Hepatocyte (in vitro differentiated cells): ENCODE results near the gene CHKA. TPM values are rescaled to one million over a fixed set of nuclear protein-coding genes. Genes with fewer than 3 reads are reported as not detected.

ENCODE experiments used
- DNase-seq: peaks from one replicate; pipeline ENCODE4 v3.0.0-alpha.2; 2016; ENCODE audit warnings: low spot score
- H2AFZ ChIP-seq: fragments of 200-600 bp; sonication (generic); 2 replicates; pipeline ENCODE4 v1.6.0; 2016; ENCODE audit warnings: antibody characterized with exemption, mild to moderate bottlenecking
- H3K27ac ChIP-seq: fragments of 200-600 bp; sonication (generic); 2 replicates; pipeline ENCODE4 v1.5.1; 2016; ENCODE audit warnings: mild to moderate bottlenecking
- H3K27me3 ChIP-seq: fragments of 200-600 bp; sonication (generic); 2 replicates; pipeline ENCODE4 v1.6.1; 2016
- H3K36me3 ChIP-seq: fragments of 200-600 bp; sonication (generic); replicated peaks from 2 replicates; pipeline ENCODE4 v1.5.1; 2016; ENCODE audit warnings: low read depth; ENCODE audit not compliant: insufficient read depth
- H3K4me1 ChIP-seq: fragments of 200-600 bp; sonication (generic); 2 replicates; pipeline ENCODE4 v1.5.1; 2016; ENCODE audit warnings: mild to moderate bottlenecking, moderate library complexity; ENCODE audit not compliant: insufficient read depth
- H3K4me2 ChIP-seq: fragments of 200-600 bp; sonication (generic); 2 replicates; pipeline ENCODE4 v1.6.0; 2016
- H3K4me3 ChIP-seq: fragments of 200-600 bp; sonication (generic); 2 replicates; pipeline ENCODE4 v1.5.1; 2016; ENCODE audit warnings: mild to moderate bottlenecking
- H3K79me2 ChIP-seq: fragments of 200-600 bp; sonication (generic); 2 replicates; pipeline ENCODE4 v1.6.0; 2017; ENCODE audit warnings: mild to moderate bottlenecking
- H3K9me2 ChIP-seq: fragments of 200-600 bp; sonication (generic); replicated peaks from 2 replicates; pipeline ENCODE4 v1.6.0; 2017; ENCODE audit warnings: mild to moderate bottlenecking; ENCODE audit not compliant: insufficient read depth
- H3K9me3 ChIP-seq: fragments of 200-600 bp; sonication (generic); 2 replicates; pipeline ENCODE4 v1.5.1; 2016; ENCODE audit warnings: low read depth, mild to moderate bottlenecking
- H4K20me1 ChIP-seq: fragments of 200-600 bp; sonication (generic); 2 replicates; pipeline ENCODE4 v1.6.0; 2016; ENCODE audit warnings: mild to moderate bottlenecking; ENCODE audit not compliant: insufficient read depth, poor library complexity, severe bottlenecking
- CTCF ChIP-seq: fragments of 200-600 bp; sonication (generic); IDR thresholded peaks from 2 replicates; pipeline ENCODE4 v1.5.1; 2016; ENCODE audit warnings: antibody characterized with exemption, mild to moderate bottlenecking; ENCODE audit not compliant: poor library complexity
- EZH2 ChIP-seq: fragments of 200-600 bp; sonication (generic); IDR thresholded peaks from 2 replicates; pipeline ENCODE4 v1.6.1; 2016; ENCODE audit warnings: antibody characterized with exemption, mild to moderate bottlenecking, borderline replicate concordance
- EZH2phosphoT487 ChIP-seq: fragments of 200-600 bp; sonication (generic); IDR thresholded peaks from one replicate; pipeline ENCODE4 v1.6.1; 2018; ENCODE audit warnings: antibody characterized with exemption, mild to moderate bottlenecking, low read depth, moderate library complexity; ENCODE audit not compliant: unreplicated experiment, severe bottlenecking
- WGBS: methylation state at CpG from one replicate; pipeline ENCODE4 v1.1.6; 2016; ENCODE audit warnings: low lambda C conversion rate; ENCODE audit errors: missing lambda C conversion rate; 5-methylcytosine and 5-hydroxymethylcytosine counted together
- microRNA-seq: library from miRNA; unstranded; fragments of <30 nt; microRNA quantifications from one replicate; pipeline ENCODE4, GENCODE V29; 2017
- polyA plus RNA-seq: library from polyadenylated mRNA; unstranded; fragments of >200 nt; fragmentation: Nextera tagmentation; extraction: Ambion mirVana; gene quantifications from 2 replicates; pipeline ENCODE4 v1.2.1, GENCODE V29; 2016
- small RNA-seq: library from RNA; depleted of rRNA; stranded (forward); fragments of <200 nt; gene quantifications from one replicate; pipeline ENCODE3, GENCODE V24; 2014
- total RNA-seq: library from RNA; depleted of rRNA; stranded (reverse); fragments of >200 nt; gene quantifications from 2 replicates; pipeline ENCODE4 v1.2.3, GENCODE V29; 2014

CHKA gene
- total and polyA plus RNA-seq, 2 experiments from 2014 or later: 70.0 to 117 TPM

GRCh38 chr11:68003846-68004550 is 117.2 kb downstream of the CHKA start, which contains the start of gene UNC93B1:
TSS of gene UNC93B1 (minus strand) at chr11:68004097. CDS start at chr11:68004043, 54 bp downstream.
- Histone ChIP-seq H3K9me2 (no peaks in the 10 kb centered on the region), H3K36me3 (no peaks in the 10 kb centered on the region), H4K20me1 (no peaks in the 10 kb centered on the region), H3K4me2 (peak within 1 kb of the TSS; percentile 99), H2AFZ (peak within 1 kb of the TSS; percentile 63), H3K27ac (no peak within 1 kb of the TSS), H3K27me3 (no peaks in the 10 kb centered on the region), H3K9me3 (no peaks in the 10 kb centered on the region), H3K4me3 (peak within 1 kb of the TSS; percentile 72), H3K4me1 (peaks cover under 1% of the 10 kb centered on the region), H3K79me2 (no peaks in the 10 kb centered on the region)
- DNase-seq: peak; percentile 88
- 23% methylated on average over 18 of the region's 64 CpGs for WGBS
- TF ChIP-seq EZH2 (no peak), CTCF (no peak), EZH2phosphoT487 (no peak)

- DNase-seq: peak; percentile 58
- no peaks in the 10 kb centered on the region for H3K36me3 ChIP-seq
- no peaks in the 10 kb centered on the region for H3K4me1 ChIP-seq
- H3K79me2 ChIP-seq: no peaks in the 10 kb centered on the region
- H3K9me3 ChIP-seq: no peaks in the 10 kb centered on the region
- no peak for TF ChIP-seq EZH2
- TF ChIP-seq EZH2phosphoT487: no peak
- TF ChIP-seq CTCF: no peak
- H4K20me1 ChIP-seq: no peaks in the 10 kb centered on the region
- peak overlapping the region; percentile 72 for H3K4me3 ChIP-seq
- no peaks in the 10 kb centered on the region for H3K9me2 ChIP-seq
- peak overlapping the region; percentile 99 for H3K4me2 ChIP-seq
- 37% methylated on average over 29 of the region's 86 CpGs for WGBS
- no peaks in the 10 kb centered on the region for H3K27me3 ChIP-seq
- H3K27ac ChIP-seq: no peak overlapping the region
- H2AFZ ChIP-seq: peak overlapping the region; percentile 63
Observed at GRCh38 chr11:68002938-68003845, 118.0 kb downstream of the CHKA start.

Small RNAs within 50 kb of the gene (microRNA-seq; reads per million reads assigned to microRNA genes)
- gene MIR4691 (not detected), gene MIR6753 (not detected), gene MIR7113 (4.9 reads per million, percentile 8 among the genes with 10 or more reads in this experiment)

Small RNAs within 50 kb of the gene (small RNA-seq; reads per million reads assigned to genes)
- gene MIR6753: 0.19 reads per million

Other genes with a start within 250 kb of the CHKA start
- 22.6 and 23.5 TPM in 2 replicates for gene UNC93B1, start 117.3 kb downstream of the CHKA start, total RNA-seq
- 38.0 and 42.9 TPM in 2 replicates for gene UNC93B1, start 117.3 kb downstream of the CHKA start, polyA plus RNA-seq
- 11.7 and 15.4 TPM in 2 replicates for gene ALDH3B1, start 111.1 kb downstream of the CHKA start, total RNA-seq
- 15.7 and 16.9 TPM in 2 replicates for gene ALDH3B1, start 111.1 kb downstream of the CHKA start, polyA plus RNA-seq
- gene NDUFS8, start 90.7 kb downstream of the CHKA start, total RNA-seq: 100 and 111 TPM in 2 replicates
- 286 and 287 TPM in 2 replicates for gene NDUFS8, start 90.7 kb downstream of the CHKA start, polyA plus RNA-seq
- gene TCIRG1, start 82.4 kb downstream of the CHKA start, total RNA-seq: 61.0 and 77.4 TPM in 2 replicates
- 125 and 199 TPM in 2 replicates for gene TCIRG1, start 82.4 kb downstream of the CHKA start, polyA plus RNA-seq
- 36.0 TPM in 2 replicates for gene KMT5B, start 91.9 kb upstream of the CHKA start, total RNA-seq
- 26.9 and 29.9 TPM in 2 replicates for gene KMT5B, start 91.9 kb upstream of the CHKA start, polyA plus RNA-seq
- 42.8 and 55.6 TPM in 2 replicates for gene C11orf24, start 150.6 kb upstream of the CHKA start, total RNA-seq
- 76.2 TPM in 2 replicates for gene C11orf24, start 150.6 kb upstream of the CHKA start, polyA plus RNA-seq
- gene LRP5, start 191.2 kb upstream of the CHKA start, total RNA-seq: 34.4 and 43.9 TPM in 2 replicates
- 39.9 and 54.3 TPM in 2 replicates for gene LRP5, start 191.2 kb upstream of the CHKA start, polyA plus RNA-seq